ENCODE data around the gene SF3B4. TPM values are rescaled to one million over a fixed set of nuclear protein-coding genes. Genes with fewer than 3 reads are reported as not detected.
A peak's percentile ranks its signal among the peaks of the same experiment; 100 is the strongest.

The SF3B4 gene
- polyA plus RNA-seq (2011; rRNA removed) (47.6 and 52.7 TPM in 2 replicates), polyA minus RNA-seq (2011; rRNA and poly(A)+ RNA removed) (44.2 and 50.1 TPM in 2 replicates)

- ChIA-PET POLR2A (interaction anchor here (0.6 to 2.3 kb wide), 6 partner anchors 11 to 251 kb away, joined by 3 to 18 read pairs (median 4); a partner anchor contains a TSS), CTCF (no interaction called here)
- no peak for TF ChIP-seq CTCF (IDR thresholded peaks at IDR 0.05; ENCODE audit: low read depth, low read length)
- Histone ChIP-seq H3K4me3 (ENCODE audit: low read depth, low read length) (peak within 1 kb of the TSS; percentile 91), H3K27me3 (ENCODE audit: control insufficient read depth, insufficient read depth, low read length) (no peaks in the 10 kb centered on the region), H3K27ac (ENCODE audit: low read depth, low read length) (peak within 1 kb of the TSS; percentile 81), H3K9me3 (ENCODE audit: control insufficient read depth, insufficient read depth, low read length) (no peaks in the 10 kb centered on the region; the same call in 1 of the 2 replicates)
- peak; percentile 68 for DNase-seq (ENCODE audit: low read depth, low spot score)
These were observed at the start of gene SF3B4 for GRCh38 chr1:149927563-149928400. SF3B4 (minus strand) TSS chr1:149927803; CDS start chr1:149927759, 44 bp downstream.

- ChIA-PET CTCF (interaction anchor here (1.1 kb wide), 1 partner anchor 15 kb away, joined by 3 read pairs; no protein-coding TSS in a partner anchor), POLR2A (no interaction called here)
- Histone ChIP-seq H3K4me3 (ENCODE audit: low read depth, low read length) (no peak overlapping the region), H3K27me3 (ENCODE audit: control insufficient read depth, insufficient read depth, low read length) (no peaks in the 10 kb centered on the region), H3K27ac (ENCODE audit: low read depth, low read length) (no peak overlapping the region), H3K9me3 (ENCODE audit: control insufficient read depth, insufficient read depth, low read length) (no peaks in the 10 kb centered on the region)
- no peak for DNase-seq (ENCODE audit: low read depth, low spot score)
- no peak for TF ChIP-seq CTCF (IDR thresholded peaks at IDR 0.05; ENCODE audit: low read depth, low read length)
These were observed 49.7 kb upstream of the SF3B4 start for GRCh38 chr1:149977345-149977744.

GRCh38 chr1:149972547-149972946, 44.9 kb upstream of the SF3B4 start:
- no peak overlapping the region for H3K4me3 ChIP-seq (ENCODE audit: low read depth, low read length)
- no peaks in the 10 kb centered on the region for H3K27me3 ChIP-seq (ENCODE audit: control insufficient read depth, insufficient read depth, low read length)
- TF ChIP-seq CTCF (IDR thresholded peaks at IDR 0.05; ENCODE audit: low read depth, low read length), result no peak
- ChIA-PET POLR2A (no interaction called here), CTCF (interaction anchor here (3.1 kb wide), 1 partner anchor 11 kb away, joined by 16 read pairs; no protein-coding TSS in a partner anchor)
- no peak overlapping the region for H3K27ac ChIP-seq (ENCODE audit: low read depth, low read length)
- H3K9me3 ChIP-seq (ENCODE audit: control insufficient read depth, insufficient read depth, low read length), result no peaks in the 10 kb centered on the region
- no peak for DNase-seq (ENCODE audit: low read depth, low spot score)

- DNase-seq (ENCODE audit: low read depth, low spot score), result no peak
- ChIA-PET CTCF (interaction anchor here (1.1 to 1.4 kb wide), 3 partner anchors 83 to 220 kb away, joined by 3 to 4 read pairs (median 4); no protein-coding TSS in a partner anchor), POLR2A (no interaction called here)
- no peak for TF ChIP-seq CTCF (IDR thresholded peaks at IDR 0.05; ENCODE audit: low read depth, low read length)
- Histone ChIP-seq H3K4me3 (ENCODE audit: low read depth, low read length) (no peak overlapping the region), H3K27me3 (ENCODE audit: control insufficient read depth, insufficient read depth, low read length) (no peaks in the 10 kb centered on the region), H3K27ac (ENCODE audit: low read depth, low read length) (no peak overlapping the region), H3K9me3 (ENCODE audit: control insufficient read depth, insufficient read depth, low read length) (no peaks in the 10 kb centered on the region)
These were observed 40.0 kb upstream of the SF3B4 start for GRCh38 chr1:149967646-149968045.

- ChIA-PET POLR2A (no interaction called here), CTCF (interaction anchor here (1.1 to 1.4 kb wide), 3 partner anchors 84 to 220 kb away, joined by 3 to 4 read pairs (median 4); no protein-coding TSS in a partner anchor)
- H3K9me3 ChIP-seq (ENCODE audit: control insufficient read depth, insufficient read depth, low read length), result no peaks in the 10 kb centered on the region
- H3K4me3 ChIP-seq (ENCODE audit: low read depth, low read length), result no peak overlapping the region
- no peak for DNase-seq (ENCODE audit: low read depth, low spot score)
- no peaks in the 10 kb centered on the region for H3K27me3 ChIP-seq (ENCODE audit: control insufficient read depth, insufficient read depth, low read length)
- no peak overlapping the region for H3K27ac ChIP-seq (ENCODE audit: low read depth, low read length)
- TF ChIP-seq CTCF (IDR thresholded peaks at IDR 0.05; ENCODE audit: low read depth, low read length), result 0 out of 2 replicates have a peak, but pooled peaks have one; percentile 9
These were observed 39.4 kb upstream of the SF3B4 start for GRCh38 chr1:149967041-149967440.

Measured in AG04450 (cell line).